ENCODE results near the gene CHST11.

The CHST11 gene

DNA sequence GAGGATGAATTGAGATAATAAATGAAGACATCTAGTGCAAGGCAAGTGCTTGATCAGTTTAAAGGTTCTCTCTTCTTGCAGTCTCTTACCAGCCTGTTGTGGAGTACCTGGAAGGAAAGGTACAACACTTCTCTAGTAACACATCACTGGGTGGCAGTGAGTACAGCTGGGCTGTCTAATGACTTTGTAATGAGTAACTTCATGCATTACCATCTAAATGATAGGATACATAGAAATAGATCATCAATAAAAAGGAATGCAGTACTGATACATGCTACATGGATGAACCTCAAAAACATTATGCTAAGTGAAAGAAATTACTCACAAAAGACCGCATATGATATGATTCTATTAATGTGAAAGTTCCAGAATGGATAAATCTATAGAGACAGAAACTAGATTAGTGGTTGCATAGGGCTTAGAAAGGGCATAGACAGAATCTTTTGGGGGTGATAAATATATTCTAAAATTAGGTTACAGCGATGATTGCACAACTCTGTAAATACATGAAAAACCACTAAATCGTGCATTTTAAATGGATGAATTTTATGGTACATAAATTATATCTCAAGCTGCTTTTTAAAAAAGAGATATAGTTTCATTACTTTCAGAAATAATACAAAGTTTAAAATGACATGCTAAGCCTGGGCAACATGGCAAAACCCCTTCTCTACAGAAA is 224.4 kb downstream of the CHST11 start:
- no peak overlapping the region for H3K4me3 ChIP-seq (ENCODE audit: low read depth, low read length)
- TF ChIP-seq, protein P1, sequence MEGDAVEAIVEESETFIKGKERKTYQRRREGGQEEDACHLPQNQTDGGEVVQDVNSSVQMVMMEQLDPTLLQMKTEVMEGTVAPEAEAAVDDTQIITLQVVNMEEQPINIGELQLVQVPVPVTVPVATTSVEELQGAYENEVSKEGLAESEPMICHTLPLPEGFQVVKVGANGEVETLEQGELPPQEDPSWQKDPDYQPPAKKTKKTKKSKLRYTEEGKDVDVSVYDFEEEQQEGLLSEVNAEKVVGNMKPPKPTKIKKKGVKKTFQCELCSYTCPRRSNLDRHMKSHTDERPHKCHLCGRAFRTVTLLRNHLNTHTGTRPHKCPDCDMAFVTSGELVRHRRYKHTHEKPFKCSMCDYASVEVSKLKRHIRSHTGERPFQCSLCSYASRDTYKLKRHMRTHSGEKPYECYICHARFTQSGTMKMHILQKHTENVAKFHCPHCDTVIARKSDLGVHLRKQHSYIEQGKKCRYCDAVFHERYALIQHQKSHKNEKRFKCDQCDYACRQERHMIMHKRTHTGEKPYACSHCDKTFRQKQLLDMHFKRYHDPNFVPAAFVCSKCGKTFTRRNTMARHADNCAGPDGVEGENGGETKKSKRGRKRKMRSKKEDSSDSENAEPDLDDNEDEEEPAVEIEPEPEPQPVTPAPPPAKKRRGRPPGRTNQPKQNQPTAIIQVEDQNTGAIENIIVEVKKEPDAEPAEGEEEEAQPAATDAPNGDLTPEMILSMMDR (IDR thresholded peaks at IDR 0.05; ENCODE audit: borderline replicate concordance, insufficient read depth, low read depth, low read length): no peak

DNA sequence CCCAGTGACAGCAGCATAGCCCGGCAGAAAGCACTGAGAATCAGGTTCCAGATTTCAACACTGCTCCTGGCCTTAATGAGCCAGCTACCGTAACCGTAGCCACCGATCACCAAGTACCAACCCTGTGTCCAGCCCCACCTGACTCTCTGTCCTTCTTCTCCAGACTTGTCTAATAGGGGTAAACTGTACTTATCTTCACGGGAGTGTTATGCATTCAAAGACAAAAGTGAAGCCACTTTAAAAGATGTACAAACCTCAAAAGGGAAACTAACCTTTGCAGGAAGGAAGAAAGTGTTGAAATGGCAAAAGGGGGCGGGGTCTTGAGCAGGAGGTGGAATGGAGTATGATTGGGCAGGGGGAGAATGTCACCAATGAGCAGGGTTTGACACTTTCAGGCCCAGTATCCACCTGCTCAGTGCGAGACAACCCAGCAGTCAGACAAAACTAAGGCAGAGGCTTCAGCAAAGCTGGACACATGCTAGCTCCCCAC is 226.1 kb downstream of the CHST11 start:
- H3K4me3 ChIP-seq (ENCODE audit: low read depth, low read length): no peak overlapping the region
- TF ChIP-seq, protein P1 (IDR thresholded peaks at IDR 0.05; ENCODE audit: borderline replicate concordance, insufficient read depth, low read depth, low read length): no peak

DNA sequence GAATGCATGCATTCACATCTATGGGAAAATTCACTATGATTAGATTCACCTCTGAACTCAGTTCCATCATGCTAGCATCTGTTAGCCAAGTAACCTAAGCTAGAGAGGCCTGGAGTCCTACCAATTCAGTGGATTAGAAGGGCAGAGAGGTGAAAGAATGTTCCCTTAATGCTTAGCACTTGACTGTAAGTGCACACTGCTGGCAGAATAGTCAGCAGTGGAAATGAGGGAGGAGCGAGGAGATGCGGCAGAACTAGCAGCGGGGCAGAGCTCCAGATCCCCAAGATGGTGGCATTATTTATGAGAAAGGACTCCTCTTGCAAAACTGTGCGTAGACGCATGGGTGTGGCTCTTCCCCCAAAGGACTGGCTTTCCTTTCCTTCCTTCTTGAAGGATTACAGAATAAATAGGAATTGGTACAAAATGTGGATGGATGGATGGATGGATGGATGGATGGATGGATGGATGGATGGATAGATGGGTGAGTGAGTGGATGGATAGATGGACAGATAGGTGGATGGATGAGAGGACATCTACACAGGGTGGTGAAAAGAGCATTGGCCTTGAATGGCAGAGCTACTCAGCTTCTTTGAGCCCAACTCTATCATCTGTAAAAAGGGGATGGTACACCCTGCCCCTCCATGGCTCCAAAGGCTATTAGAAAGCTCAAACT is 227.2 kb downstream of the CHST11 start:
- H3K4me3 ChIP-seq (ENCODE audit: low read depth, low read length): no peak overlapping the region
- TF ChIP-seq, protein P1 (IDR thresholded peaks at IDR 0.05; ENCODE audit: borderline replicate concordance, insufficient read depth, low read depth, low read length): no peak

DNA sequence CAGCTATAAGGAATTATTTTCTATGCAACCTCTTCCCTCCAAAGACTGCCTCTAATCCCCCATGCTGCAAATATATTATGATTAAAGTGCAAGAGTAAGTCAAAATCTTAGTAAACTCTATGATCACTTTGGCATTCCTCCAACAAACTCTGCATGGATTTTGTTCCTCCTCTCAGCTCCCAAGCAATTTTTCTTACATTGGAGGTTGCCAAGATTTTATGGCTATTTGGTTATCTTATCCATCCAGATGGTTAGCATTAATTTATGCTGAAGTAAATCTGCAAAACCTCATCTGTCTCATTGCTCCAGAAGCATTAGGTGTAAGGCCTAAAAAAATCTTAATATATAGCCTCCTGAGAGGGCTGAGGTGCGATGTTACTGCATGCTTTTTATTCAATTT is 228.1 kb downstream of the CHST11 start:
- TF ChIP-seq, protein P1 (IDR thresholded peaks at IDR 0.05; ENCODE audit: borderline replicate concordance, insufficient read depth, low read depth, low read length): no peak
- H3K4me3 ChIP-seq (ENCODE audit: low read depth, low read length): no peak overlapping the region

DNA sequence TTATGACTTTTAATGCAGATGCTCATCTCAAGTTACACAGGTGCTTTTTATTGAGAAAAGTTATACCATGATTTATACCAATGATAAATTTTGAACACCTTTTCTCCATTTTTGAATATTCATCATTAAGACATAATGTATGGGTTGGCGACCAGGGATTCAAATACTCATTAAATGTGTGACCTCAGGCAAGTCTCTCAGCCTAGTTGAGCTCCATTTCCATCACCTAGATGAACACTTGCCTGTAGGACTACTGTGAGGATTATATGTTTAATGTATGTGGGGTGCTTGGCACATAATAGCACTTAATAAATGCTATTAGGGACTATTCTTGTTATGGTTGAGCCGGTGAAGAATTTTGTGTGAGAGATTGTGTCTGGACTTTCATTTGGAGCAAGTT is 228.6 kb downstream of the CHST11 start:
- H3K4me3 ChIP-seq (ENCODE audit: low read depth, low read length): no peak overlapping the region

DNA sequence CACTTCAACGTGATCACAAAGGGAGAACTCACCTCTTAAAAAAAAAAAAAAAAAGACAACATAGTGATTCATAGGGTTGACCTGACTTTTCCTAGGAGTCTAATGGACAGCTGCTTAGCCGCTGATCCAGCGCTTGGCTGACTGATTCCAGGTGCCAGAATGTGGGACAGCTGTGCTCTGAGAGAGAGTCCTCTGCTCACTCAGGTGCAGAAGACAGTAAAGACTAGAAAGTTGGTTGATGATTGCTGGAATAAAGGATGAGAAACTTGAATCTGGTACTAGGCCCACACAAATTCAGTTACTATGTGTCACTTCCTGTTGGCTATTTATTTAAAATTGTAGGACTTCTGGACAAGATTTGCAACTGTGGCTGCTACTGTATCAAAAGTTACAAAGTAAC is 229.4 kb downstream of the CHST11 start:
- TF ChIP-seq, protein P1 (IDR thresholded peaks at IDR 0.05; ENCODE audit: borderline replicate concordance, insufficient read depth, low read depth, low read length): no peak
- no peak overlapping the region for H3K4me3 ChIP-seq (ENCODE audit: low read depth, low read length)

More for the DNA sequence above, 228.6 kb downstream of the CHST11 start:
- TF ChIP-seq, protein P1 (IDR thresholded peaks at IDR 0.05; ENCODE audit: borderline replicate concordance, insufficient read depth, low read depth, low read length): no peak
